ENCODE results near the gene PNPLA1.

PNPLA1 gene

GRCh38 chr6:36313649-36313936 is 43.7 kb downstream of the PNPLA1 start:
- no peak overlapping the region for H3K27ac Mint-ChIP-seq
- peaks cover 10% of the 10 kb centered on the region for H3K27me3 Mint-ChIP-seq

GRCh38 chr6:36314221-36315014 is 44.6 kb downstream of the PNPLA1 start:
- Mint-ChIP-seq H3K4me1 (peaks cover 21% of the 10 kb centered on the region), H3K27me3 (peaks cover 10% of the 10 kb centered on the region), H3K4me3 (no peak overlapping the region), H3K27ac (no peak overlapping the region), H3K9me3 (peaks cover 2% of the 10 kb centered on the region), H3K36me3 (no peaks in the 10 kb centered on the region)
- ATAC-seq: no peak

More at GRCh38 chr6:36313649-36313936, 43.7 kb downstream of the PNPLA1 start:
- ATAC-seq: no peak
- H3K4me3 Mint-ChIP-seq: no peak overlapping the region
- H3K36me3 Mint-ChIP-seq: no peaks in the 10 kb centered on the region
- H3K9me3 Mint-ChIP-seq: peaks cover 2% of the 10 kb centered on the region
- H3K4me1 Mint-ChIP-seq: peaks cover 21% of the 10 kb centered on the region

DNA sequence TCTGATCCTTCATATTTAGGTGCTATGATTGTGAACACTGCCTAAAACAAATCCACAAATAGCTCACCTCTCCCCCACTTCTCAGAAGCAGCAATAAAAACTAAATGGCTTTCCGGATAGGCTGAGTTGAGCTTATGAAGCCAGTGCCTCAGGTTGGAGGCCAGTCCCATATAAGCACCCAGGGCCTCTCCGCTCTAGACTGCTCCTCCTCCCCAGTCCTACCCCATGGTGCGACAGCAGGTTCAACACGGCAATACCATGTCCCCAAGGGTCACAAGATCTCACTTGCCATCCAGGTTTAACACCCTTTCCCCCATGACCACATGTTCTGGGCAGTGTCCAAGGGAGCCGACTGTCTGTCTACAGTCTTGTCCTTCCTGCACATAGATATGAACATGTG is 46.1 kb downstream of the PNPLA1 start:
- ATAC-seq: no peak
- no peaks in the 10 kb centered on the region for H3K9me3 Mint-ChIP-seq
- H3K4me3 Mint-ChIP-seq: no peak overlapping the region
- peaks cover 10% of the 10 kb centered on the region for H3K27me3 Mint-ChIP-seq
- no peaks in the 10 kb centered on the region for H3K36me3 Mint-ChIP-seq
- H3K27ac Mint-ChIP-seq: no peak overlapping the region
- H3K4me1 Mint-ChIP-seq: peaks cover 21% of the 10 kb centered on the region

DNA sequence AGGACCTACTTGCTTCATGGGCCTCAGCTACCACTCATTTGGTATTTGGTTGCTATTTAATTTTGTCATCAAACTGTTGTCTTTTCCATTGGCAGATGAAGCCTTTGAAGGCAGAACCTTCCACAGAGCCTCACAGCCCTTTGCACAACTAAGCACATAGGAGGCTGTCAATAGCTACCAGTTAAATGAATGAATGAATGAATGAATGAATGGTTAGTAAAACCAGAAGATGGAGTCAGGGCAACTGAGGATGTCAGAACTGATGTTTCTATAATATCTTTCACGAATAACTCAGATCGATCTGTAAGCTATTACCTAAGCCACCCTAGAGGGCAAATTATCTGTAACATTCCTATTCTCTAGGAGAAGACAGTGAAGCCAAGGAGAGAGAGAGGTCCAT is 47.8 kb downstream of the PNPLA1 start:
- H3K27me3 Mint-ChIP-seq: peaks cover 10% of the 10 kb centered on the region
- ATAC-seq: no peak
- H3K4me3 Mint-ChIP-seq: no peak overlapping the region
- H3K4me1 Mint-ChIP-seq: peaks cover 15% of the 10 kb centered on the region
- no peaks in the 10 kb centered on the region for H3K9me3 Mint-ChIP-seq
- no peak overlapping the region for H3K27ac Mint-ChIP-seq
- H3K36me3 Mint-ChIP-seq: no peaks in the 10 kb centered on the region

GRCh38 chr6:36318690-36319435 is 49.0 kb downstream of the PNPLA1 start:
- Mint-ChIP-seq H3K36me3 (no peaks in the 10 kb centered on the region), H3K9me3 (no peaks in the 10 kb centered on the region), H3K4me1 (peaks cover 5% of the 10 kb centered on the region), H3K27me3 (peaks cover 10% of the 10 kb centered on the region), H3K4me3 (no peak overlapping the region), H3K27ac (no peak overlapping the region)
- no peak for ATAC-seq

DNA sequence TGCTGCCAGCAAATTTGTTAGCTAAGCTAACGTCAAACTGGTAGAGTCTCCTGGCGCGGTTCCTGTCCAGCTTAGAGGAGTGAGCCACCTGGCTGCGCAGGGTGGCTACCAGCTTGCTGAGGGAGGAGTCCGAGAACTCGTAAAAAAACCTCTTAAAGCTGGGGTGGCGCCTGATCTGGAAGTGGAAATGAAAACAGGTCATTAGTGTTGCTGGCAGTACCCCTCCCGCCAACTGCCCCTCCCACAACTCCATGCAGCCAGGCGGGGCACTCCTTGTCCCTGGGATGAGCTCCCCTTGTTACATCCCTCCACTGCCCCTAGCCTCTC is 49.5 kb downstream of the PNPLA1 start:
- Mint-ChIP-seq H3K4me1 (no peaks in the 10 kb centered on the region), H3K9me3 (no peaks in the 10 kb centered on the region), H3K36me3 (no peaks in the 10 kb centered on the region), H3K27ac (no peak overlapping the region), H3K27me3 (peaks cover 10% of the 10 kb centered on the region), H3K4me3 (no peak overlapping the region)
- no peak for ATAC-seq

DNA sequence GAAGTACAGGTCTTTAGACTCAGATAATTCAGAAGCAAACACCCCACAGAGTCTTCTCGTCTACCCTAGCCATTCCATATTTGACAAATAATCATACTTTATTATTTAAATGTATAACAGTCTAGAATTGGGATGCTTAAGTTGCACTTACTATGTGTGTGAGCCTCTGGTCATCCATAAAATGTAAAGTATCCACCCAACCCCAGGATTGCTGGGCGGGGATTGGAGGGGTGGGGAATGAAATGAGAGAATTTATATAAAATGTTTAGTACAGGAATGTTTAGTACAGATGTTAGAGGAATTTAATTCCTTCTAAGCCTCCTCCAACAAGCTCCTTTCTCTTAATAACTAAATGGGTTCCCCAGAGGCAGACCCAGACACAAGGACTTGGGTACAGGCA is 50.0 kb downstream of the PNPLA1 start:
- no peak for ATAC-seq
- Mint-ChIP-seq H3K9me3 (no peaks in the 10 kb centered on the region), H3K4me1 (no peaks in the 10 kb centered on the region), H3K27ac (no peak overlapping the region), H3K36me3 (no peaks in the 10 kb centered on the region), H3K27me3 (peaks cover 10% of the 10 kb centered on the region), H3K4me3 (no peak overlapping the region)

GRCh38 chr6:36320475-36320874 is 50.6 kb downstream of the PNPLA1 start:
- Mint-ChIP-seq H3K36me3 (no peaks in the 10 kb centered on the region), H3K27ac (no peak overlapping the region), H3K4me3 (no peak overlapping the region), H3K27me3 (peaks cover 10% of the 10 kb centered on the region), H3K4me1 (no peaks in the 10 kb centered on the region), H3K9me3 (no peaks in the 10 kb centered on the region)
- no peak for ATAC-seq

DNA sequence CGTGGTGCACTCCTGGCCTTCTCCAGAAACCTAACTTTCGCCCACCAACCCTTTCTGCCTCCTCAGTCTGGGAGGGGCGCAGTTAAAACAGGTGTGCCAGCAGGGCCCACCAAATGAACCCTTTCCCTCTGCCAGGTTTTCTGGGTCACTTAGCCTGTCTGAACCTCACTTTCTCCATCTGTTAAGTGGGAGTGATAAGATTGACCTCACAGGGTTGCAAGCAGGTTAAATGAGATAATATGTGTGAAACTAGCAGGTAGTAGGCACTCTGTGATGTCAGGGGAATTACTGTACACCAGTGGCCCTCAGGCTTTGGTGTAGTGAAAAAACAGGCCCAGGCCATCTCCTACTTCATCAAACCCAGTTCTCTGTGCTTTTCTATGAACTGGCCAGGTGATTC is 52.7 kb downstream of the PNPLA1 start:
- Mint-ChIP-seq H3K27ac (no peak overlapping the region), H3K27me3 (no peaks in the 10 kb centered on the region), H3K36me3 (no peaks in the 10 kb centered on the region), H3K4me1 (peaks cover 5% of the 10 kb centered on the region), H3K4me3 (no peak overlapping the region), H3K9me3 (no peaks in the 10 kb centered on the region)
- ATAC-seq: no peak

GRCh38 chr6:36323062-36323461 is 53.2 kb downstream of the PNPLA1 start:
- H3K27ac Mint-ChIP-seq: no peak overlapping the region
- no peaks in the 10 kb centered on the region for H3K36me3 Mint-ChIP-seq
- no peaks in the 10 kb centered on the region for H3K9me3 Mint-ChIP-seq
- H3K27me3 Mint-ChIP-seq: no peaks in the 10 kb centered on the region
- H3K4me3 Mint-ChIP-seq: no peak overlapping the region
- peaks cover 5% of the 10 kb centered on the region for H3K4me1 Mint-ChIP-seq
- no peak for ATAC-seq

- Mint-ChIP-seq H3K36me3 (no peaks in the 10 kb centered on the region), H3K4me3 (no peak overlapping the region), H3K27ac (no peak overlapping the region), H3K4me1 (peaks cover 5% of the 10 kb centered on the region), H3K27me3 (peaks cover under 1% of the 10 kb centered on the region), H3K9me3 (no peaks in the 10 kb centered on the region)
- no peak for ATAC-seq
These were observed 54.3 kb downstream of the PNPLA1 start for GRCh38 chr6:36324191-36324590.

DNA sequence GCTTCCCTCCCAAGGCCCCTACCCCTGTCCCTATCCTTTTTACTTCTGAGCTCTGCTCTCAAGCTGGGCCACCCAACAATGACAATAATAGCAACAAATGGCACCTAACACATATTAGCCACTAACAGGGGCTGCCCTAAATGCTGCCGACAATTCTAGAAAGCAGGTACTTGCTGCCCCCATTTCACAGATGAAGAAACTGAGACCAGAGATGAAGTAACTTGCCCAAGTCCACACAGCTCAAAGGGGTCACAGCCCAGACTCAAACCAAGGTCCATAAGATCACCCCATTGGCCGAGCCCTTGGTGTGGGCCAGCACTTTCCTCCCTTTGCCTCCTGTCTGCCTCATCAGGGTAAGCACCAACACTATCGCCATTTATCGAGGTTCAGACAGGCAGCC is 54.9 kb downstream of the PNPLA1 start:
- ATAC-seq: no peak
- H3K9me3 Mint-ChIP-seq: no peaks in the 10 kb centered on the region
- peaks cover 6% of the 10 kb centered on the region for H3K27me3 Mint-ChIP-seq
- no peaks in the 10 kb centered on the region for H3K36me3 Mint-ChIP-seq
- H3K4me1 Mint-ChIP-seq: peaks cover 5% of the 10 kb centered on the region
- no peak overlapping the region for H3K4me3 Mint-ChIP-seq
- H3K27ac Mint-ChIP-seq: no peak overlapping the region

GRCh38 chr6:36326356-36326995 is 56.6 kb downstream of the PNPLA1 start:
- peak; percentile 24 for ATAC-seq
- no peak overlapping the region for H3K27ac Mint-ChIP-seq
- H3K36me3 Mint-ChIP-seq: no peaks in the 10 kb centered on the region
- H3K27me3 Mint-ChIP-seq: peaks cover 9% of the 10 kb centered on the region
- H3K4me1 Mint-ChIP-seq: peaks cover 5% of the 10 kb centered on the region
- H3K4me3 Mint-ChIP-seq: no peak overlapping the region
- H3K9me3 Mint-ChIP-seq: no peaks in the 10 kb centered on the region

DNA sequence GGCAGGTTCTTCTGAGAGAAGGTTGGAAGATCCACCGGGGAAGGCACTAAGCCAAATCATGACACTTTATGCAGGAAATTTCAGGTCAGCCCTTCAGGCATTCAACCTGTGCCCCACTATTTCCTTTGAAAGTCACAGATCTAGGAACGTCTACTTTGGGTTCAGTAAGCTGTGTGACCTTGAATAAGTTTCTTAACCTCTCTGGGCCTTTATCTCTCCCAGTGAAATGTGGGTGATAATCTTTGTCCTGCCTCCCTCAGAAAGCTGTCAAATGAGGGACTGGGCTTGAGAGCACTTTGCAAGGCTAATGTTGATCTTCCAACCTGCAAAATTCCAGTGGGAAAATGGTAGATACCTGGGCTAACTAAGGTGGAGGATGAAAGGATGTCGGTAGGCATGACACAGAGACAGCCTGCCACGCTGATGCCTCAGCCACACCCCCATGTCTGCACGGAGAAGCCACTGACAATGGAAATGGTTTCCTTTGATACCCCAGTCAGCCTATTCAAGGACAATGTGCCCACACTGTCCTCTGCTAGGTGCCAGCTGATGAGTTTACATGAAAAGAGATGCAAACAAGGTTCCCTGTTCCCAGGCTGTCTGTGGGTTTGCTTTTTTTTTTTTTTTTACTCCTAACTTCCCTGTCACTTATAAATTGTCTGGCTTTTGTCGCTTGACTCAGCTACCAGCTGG is 57.5 kb downstream of the PNPLA1 start:
- H3K27ac Mint-ChIP-seq: no peak overlapping the region
- no peak for ATAC-seq
- H3K4me3 Mint-ChIP-seq: no peak overlapping the region

GRCh38 chr6:36327919-36328236 is 58.0 kb downstream of the PNPLA1 start:
- Mint-ChIP-seq H3K4me1 (peaks cover 7% of the 10 kb centered on the region), H3K27me3 (peaks cover 16% of the 10 kb centered on the region), H3K4me3 (no peak overlapping the region), H3K36me3 (no peaks in the 10 kb centered on the region), H3K27ac (no peak overlapping the region), H3K9me3 (no peaks in the 10 kb centered on the region)
- no peak for ATAC-seq

More for the DNA sequence above, 57.5 kb downstream of the PNPLA1 start:
- Mint-ChIP-seq H3K4me1 (peaks cover 5% of the 10 kb centered on the region), H3K27me3 (peaks cover 11% of the 10 kb centered on the region), H3K36me3 (no peaks in the 10 kb centered on the region), H3K9me3 (no peaks in the 10 kb centered on the region)
